SK-N-MC (cell line): ENCODE measurements around the gene NFAT5.

ENCODE experiments used
- EZH2 ChIP-seq: fragments of 200-600 bp; sonication (generic); IDR thresholded peaks from one replicate; pipeline ENCODE4 v1.6.1; 2017; ENCODE audit warnings: antibody characterized with exemption
- FOXP2 ChIP-seq: optimal IDR thresholded peaks from 2 replicates; pipeline ENCODE3; 2011; ENCODE audit warnings: mild to moderate bottlenecking, moderate library complexity; ENCODE audit not compliant: insufficient read depth; ENCODE audit errors: extremely low read length, control extremely low read depth
- POLR2AphosphoS5 ChIP-seq: IDR thresholded peaks from 2 replicates; pipeline ENCODE4 v1.6.1; 2012; ENCODE audit warnings: mild to moderate bottlenecking, low read depth, low read length, borderline replicate concordance

DNA sequence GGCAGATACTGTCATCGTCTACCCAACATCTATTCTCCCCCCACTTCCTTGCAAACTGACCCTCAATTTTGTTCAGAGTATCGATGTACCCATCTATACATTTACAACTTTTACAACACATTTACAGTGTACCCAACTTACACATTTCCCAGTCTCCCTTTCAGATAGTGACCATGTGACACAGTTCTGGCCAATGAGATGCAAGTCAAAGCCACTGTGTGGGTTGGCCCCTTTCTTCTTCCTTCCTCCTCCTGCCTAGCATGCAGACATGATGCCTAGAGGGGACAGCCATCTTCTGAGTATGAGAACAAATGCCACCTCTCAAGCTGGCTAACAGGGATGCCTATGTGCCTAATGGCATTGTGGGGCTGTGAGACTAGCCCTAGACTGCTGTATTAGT lies 11.3 kb upstream of the NFAT5 start:
- TF ChIP-seq POLR2AphosphoS5 (no peak), EZH2 (no peak), FOXP2 (no peak)
